ENCODE measurements around the gene SYNGR3.
"Not testable (repeated sequence)": the region's sequence is repeated elsewhere in the genome, so short reads cannot be mapped to it uniquely, and the experiment has no call there.

Gene SYNGR3

DNA sequence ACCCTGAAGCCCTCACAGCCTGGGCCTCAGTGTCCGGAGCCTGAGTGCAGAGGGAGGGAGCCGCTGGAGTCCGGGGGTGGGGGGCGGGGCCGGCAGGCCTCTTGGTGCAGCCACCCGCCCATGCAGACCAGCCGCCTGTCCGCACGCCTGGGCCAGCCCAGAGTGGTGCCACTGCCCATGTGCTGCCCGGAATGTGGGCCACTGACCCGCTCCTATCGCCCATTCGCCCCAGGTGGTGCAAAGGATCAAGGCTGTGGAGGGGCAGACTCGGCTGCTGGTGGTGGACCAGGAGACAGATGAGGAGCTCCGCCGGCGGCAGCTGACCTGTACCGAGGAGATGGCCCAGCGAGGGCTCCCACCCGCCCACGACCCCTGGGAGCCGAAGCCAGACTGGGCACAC lies 39.6 kb downstream of the SYNGR3 start:
- DNase-seq (ENCODE audit: low read depth) = no peak

DNA sequence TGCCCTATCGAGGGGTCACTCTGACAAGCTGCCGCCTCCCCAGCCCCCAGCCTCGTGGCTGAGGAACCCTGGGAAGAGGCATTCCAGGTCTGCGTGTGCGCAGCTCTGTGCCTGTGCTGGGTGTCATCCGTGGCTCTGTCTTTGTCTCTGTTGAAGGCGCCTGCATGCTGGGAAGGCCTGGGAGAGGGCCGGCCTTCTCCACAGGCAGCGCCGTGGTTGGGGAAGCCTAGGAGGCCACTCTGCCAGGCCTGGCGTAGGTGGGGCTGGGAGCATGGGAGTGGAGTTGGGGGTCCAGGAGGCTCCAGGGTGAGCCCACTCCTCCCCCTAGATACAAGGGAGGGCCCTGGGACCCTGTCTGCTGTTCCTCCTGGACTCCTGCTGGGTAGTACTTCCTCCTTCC lies 40.3 kb downstream of the SYNGR3 start:
- no peak for DNase-seq (ENCODE audit: low read depth)

DNA sequence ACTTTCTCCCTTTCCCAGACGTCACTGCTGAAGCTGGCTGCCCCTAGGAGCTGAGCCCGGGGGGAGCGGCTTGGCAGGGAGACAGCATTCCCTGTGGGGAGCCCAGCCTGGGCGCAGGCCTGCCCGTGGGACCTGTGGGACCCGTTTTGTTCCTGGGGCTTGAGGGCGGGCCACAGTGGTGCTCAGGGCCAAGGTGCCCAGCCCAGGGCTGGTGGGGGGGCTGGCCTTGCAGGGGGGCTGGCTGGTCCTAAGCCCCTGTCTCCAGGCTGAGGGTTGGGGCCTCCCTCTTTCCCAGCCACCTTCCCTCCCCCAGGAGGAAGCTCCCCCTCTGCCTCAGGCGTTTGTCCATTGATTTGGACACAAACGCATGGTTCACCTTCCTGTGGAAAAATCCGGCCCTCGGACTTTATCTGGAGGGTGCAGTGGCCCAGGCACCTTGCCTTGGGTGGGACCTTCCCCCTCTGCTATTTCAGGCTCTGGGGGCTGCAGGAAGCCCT lies 41.4 kb downstream of the SYNGR3 start:
- no peak for DNase-seq (ENCODE audit: low read depth)

DNA sequence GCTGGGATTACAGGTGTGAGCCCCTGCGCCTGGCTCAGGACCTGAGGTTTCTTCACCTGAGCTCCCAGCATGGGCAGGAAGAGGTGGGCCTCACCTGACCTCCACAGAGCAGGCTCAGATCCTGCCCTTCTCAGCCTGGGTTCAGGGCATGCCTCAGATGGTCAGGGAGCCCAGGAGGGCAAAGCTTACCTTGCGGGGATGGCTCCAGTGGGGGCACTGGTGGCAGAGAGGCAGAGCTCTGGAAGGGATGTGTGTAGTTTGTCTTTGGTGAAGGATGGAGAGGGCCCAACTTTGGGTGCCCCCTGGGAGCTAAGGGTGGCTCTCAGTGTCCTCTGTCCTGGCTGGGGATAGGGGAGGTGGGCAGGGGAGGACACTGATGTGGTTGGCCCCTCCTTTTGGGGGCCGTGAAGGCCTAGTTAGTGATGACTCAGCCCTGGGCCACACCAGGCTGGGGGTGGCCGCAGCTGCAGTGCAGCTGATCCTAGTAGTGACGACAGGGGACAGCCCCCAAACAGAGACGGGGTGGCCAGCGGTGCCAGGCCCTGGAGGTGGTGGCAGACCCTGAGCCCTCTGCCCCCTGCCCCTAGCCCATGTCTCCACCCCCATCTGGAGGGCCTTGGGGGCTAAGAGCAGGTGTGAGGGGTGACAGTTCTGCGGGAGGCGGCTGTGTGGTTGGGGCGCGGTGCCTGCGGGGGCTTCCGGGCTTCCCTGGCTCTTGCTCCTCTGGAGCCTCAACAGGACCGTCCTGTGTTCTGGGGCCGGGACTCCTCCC lies 42.7 kb downstream of the SYNGR3 start:
- DNase-seq (ENCODE audit: low read depth) = no peak

DNA sequence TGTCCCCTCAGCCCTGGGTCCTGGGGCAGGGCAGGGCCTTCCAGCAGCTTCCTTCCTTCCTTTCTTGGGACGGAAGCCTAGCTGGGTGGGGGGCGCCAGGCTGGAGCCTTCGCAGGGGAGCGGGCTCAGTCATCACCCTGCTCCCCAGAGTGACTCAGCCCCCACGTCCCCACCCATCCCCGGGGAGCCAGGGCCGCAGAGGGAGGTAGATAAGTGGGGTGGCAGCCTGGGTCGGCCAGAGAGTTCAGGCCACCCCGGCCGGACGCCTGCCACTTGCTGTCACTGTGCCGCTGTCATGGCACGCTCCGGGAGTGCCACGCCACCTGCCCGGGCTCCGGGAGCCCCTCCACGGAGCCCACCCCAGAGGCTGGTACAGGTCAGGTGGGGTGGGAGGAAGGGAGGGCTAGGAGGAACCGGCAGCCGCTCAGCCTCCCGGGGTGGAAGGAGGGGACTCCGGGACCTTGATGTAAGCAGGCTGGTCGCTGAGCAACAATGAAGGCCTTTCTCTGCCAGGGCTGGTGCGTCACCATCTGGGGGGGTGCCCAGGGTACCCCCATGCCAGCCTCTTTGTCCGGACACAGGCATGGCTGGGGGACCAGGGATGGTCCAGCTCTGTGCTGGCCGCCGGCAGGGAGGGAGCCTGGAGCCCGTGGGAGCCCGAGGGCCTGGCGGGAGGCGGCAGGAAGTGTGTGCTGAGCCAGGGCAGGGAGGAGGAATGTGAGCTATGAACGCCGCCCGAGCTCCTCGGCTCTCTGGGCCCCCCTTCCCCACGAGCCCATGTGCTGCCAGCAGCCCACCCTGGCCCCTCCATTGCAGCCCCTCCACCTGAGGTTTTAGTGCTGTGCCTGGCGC lies 43.5 kb downstream of the SYNGR3 start:
- DNase-seq (ENCODE audit: low read depth) = no peak

DNA sequence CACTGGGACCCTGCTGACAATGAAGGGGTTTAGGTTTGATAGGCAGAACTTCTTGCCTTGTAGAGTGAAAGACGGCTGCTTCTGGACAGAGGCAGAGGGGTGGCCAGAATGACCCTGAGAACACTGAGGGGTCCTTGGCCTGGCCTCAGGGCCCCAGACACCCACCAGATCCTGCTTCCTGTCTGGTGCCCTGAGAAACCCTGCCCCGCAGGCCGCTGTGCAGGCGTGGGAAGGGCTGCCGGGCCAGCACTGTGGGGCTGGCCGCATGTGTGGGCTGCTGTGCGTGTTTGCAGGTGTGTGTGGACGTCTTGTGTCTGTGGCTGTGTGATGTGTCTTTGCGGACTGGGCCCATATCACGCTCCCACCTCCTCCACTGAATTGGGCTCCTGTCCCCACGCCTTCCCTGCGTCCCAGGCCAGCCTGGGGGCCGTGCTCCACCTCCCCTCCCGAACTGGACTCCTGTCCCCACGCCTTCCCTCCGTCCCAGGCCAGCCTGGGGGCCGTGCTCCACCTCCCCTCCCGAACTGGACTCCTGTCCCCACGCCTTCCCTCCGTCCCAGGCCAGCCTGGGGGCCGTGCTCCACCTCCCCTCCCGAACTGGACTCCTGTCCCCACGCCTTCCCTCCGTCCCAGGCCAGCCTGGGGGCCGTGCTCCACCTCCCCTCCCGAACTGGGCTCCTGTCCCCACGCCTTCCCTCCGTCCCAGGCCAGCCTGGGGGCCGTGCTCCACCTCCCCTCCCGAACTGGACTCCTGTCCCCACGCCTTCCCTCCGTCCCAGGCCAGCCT lies 44.3 kb downstream of the SYNGR3 start:
- DNase-seq (ENCODE audit: low read depth) = not testable (repeated sequence)

DNA sequence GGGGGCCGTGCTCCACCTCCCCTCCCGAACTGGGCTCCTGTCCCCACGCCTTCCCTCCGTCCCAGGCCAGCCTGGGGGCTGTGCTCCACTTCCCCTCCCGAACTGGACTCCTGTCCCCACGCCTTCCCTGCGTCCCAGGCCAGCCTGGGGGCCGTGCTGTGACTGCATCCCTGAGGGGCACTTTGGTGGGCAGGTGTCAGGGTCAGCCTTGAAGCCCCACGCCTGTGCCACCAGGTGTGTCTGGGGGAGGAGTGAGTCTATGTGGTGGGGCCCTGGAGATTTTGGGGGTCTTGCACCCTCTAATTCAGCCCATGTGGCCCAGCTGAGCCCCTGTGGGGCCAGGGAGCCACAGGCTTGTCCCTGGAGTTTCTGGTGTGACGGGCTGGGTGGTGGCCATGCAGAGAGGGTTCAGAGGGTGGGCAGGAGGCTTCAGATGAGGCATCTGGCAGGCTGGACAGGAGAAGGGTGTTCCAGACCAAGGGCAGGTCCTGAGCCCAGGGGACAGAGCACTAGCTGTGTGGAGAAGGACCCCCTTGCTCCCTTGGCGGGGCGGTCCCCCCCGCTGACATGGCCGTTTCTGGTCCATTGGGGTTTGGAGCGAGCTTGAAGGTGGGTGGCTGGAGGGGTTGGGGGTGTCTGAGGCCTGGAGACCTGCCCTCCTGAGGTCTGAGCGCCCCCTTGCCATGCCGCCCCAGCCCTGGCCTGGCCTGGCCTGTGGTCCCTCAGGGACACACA lies 45.1 kb downstream of the SYNGR3 start:
- no peak for DNase-seq (ENCODE audit: low read depth)

DNA sequence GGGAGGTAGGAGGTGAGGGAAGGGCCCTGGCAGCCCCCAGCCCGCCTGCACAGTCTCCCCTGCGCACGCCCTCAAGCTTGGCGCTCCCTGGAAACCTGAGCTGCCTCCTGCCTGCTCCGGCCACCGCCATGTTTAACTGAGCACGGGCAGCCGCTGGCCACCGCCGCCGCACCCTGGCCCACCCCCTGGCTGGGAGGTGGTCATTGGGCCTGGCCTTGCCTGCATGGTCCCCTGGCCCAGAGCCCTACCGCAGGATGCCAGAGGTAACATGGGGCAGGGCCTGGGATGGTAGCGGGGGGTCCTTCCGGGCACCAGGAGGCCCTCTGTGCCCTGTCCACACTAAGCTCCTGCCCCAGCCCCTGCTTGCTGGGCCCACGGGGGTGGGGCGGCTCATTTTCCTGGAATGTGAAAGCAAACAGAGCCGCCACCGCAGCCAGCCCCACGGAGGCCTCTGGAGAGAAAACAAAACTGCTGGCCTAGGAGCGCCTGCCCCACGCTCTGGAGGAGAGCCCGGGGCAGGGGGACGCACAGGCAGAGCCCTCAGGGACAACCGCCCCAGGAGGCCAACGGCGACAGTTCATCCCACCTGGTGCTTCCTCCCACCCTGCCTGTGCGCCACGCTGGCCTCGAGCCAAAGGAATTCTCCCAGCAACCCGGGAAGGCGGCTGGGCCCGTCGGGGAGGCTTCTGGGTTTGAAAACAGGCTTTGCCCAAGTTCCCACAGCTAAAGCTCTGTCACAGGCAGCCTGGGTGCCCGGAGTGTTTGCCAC lies 45.8 kb downstream of the SYNGR3 start:
- no peak for DNase-seq (ENCODE audit: low read depth)

DNA sequence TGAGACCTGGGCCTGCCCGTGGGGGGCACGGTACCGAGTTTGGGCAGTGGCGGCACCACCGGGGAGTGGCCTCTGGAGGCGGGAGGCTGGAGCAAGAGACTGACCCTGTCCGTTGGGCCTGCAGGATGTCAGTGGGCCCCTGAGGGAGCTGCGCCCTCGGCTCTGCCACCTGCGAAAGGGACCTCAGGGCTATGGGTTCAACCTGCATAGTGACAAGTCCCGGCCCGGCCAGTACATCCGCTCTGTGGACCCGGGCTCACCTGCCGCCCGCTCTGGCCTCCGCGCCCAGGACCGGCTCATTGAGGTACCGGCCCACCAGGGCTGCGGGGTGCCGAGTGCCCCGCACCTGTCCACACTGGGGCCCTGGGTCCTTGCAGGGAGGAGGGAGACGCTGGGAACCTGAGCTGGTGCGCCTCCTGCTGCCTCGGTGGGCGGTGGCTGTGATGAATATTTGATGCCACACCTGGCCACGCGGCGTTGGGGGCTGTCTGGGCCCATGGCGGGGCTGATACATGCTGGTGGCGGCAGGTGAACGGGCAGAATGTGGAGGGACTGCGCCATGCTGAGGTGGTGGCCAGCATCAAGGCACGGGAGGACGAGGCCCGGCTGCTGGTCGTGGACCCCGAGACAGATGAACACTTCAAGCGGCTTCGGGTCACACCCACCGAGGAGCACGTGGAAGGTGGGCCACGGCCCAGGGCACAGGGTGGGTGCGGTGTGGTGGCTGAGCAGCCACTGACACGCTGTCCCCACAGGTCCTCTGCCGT lies 46.6 kb downstream of the SYNGR3 start:
- no peak for DNase-seq (ENCODE audit: low read depth)

DNA sequence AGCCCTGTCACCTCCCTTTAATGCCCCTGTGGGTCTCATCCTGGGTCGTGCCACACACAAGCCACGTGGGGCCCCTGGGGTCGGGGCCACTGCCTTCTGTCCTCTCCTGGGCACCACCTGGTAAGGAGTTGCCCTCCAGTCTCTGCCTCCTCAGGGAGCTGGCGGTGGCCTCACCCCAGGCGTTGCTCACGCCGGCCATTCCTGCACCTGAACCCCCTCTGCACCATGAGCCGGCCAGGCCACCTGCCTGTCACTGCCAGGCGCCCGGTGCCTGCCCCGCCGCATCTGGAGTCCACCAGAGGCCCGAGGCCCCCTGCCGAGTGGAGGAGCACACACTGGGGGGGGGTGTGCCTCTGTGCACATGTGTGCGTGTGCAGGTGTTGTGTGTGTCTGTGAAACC lies 47.3 kb downstream of the SYNGR3 start:
- no peak for DNase-seq (ENCODE audit: low read depth)

DNA sequence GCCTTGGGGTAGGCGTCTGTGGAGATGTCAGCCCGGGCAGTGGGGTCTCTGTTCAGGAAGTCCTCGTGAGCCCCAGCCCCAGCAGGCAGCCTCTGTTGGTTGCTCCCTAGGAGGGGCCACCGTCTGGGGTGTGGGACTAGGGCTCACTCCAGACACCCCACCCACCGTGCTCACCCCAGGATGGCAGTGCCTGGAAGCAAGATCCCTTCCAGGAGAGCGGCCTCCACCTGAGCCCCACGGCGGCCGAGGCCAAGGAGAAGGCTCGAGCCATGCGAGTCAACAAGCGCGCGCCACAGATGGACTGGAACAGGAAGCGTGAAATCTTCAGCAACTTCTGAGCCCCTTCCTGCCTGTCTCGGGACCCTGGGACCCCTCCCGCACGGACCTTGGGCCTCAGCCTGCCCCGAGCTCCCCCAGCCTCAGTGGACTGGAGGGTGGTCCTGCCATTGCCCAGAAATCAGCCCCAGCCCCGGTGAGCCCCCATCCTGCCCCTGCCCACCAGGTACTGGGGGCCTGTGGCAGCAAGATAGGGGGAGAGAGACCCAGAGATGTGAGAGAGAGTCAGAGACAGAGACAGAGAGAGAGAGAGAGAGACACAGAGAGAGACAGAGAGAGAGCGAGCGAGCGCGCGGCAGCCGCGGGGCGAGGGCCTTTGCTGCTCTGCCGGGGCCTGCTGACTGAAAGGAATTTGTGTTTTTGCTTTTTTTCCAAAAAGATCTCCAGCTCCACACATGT lies 48.0 kb downstream of the SYNGR3 start:
- DNase-seq (ENCODE audit: low read depth) = no peak

DNA sequence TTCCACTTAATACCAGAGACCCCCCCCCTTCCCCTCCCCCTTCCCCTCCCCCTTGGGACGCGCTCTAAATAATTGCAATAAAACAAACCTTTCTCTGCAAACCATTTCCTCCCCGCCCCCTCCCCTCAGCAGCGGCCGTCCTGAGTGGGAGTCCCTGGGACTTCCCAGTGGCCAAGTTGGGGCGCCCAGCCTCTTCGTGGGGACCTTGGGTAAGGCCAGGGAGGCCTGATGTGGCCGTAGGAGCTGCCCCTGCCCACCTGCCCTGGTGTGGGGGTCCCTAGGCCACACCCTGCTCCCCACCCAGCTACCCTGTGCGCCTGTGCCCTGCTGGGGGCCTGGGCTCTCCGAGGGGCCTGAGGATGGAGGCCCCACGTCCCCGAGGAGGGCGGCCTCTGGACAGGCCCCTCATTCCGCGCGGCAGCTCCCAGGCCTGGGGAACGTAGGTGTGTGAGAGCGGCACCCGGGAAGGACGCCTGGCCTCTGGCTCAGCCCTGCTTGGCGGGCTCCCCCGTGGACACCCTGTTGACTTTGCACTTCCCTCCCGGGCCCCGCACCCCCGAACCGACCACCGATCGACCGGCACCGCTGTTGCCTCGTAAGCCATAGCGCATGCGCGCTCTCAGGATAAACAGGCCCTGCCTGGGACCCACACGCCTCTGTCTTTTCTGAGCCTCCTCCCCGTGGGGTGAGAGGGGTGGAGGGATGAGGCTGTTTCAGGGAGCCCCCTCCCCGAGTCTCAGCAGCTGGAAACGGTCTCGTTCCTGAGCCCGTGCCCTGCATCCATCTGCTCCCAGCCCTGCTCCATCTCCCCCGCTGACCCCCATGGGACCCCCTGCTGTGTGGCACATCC lies 48.8 kb downstream of the SYNGR3 start:
- DNase-seq (ENCODE audit: low read depth) = no peak

DNA sequence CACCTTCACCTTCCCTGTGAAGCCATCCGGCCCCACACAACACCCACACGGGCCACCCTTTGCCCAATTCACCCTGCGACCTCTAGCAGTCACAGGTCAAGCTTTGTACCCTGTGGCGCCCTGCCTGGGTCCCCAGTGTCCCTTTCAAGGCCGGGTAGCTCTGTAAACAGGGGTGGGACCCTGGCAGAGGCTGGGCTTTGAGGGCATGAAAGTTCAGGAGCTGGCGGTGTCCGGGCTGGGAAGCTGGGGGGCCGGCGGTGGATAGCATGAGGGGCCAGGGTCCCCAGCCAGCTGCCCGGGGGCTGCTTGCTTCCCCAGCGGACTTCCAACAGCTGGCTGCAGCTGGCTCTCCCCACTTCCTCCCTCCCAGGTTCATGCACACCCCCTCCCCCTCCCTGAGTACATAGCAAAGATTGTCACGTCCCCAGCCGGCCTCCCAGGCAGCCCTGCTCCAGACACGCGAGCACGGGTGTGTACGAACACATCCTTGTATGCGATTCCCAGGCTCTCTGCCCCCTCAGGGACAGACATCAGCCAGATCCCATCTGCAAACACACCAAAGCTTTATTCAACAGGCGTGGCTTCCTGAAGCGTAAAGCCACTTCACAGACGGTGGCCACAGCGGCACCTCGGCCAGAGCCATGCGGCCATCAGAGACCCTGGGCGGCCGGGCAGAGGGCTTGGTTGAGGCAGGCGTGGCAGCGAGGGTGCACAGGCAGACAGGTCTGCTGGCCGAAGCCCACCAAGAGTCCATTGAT lies 49.7 kb downstream of the SYNGR3 start:
- DNase-seq (ENCODE audit: low read depth) = no peak

DNA sequence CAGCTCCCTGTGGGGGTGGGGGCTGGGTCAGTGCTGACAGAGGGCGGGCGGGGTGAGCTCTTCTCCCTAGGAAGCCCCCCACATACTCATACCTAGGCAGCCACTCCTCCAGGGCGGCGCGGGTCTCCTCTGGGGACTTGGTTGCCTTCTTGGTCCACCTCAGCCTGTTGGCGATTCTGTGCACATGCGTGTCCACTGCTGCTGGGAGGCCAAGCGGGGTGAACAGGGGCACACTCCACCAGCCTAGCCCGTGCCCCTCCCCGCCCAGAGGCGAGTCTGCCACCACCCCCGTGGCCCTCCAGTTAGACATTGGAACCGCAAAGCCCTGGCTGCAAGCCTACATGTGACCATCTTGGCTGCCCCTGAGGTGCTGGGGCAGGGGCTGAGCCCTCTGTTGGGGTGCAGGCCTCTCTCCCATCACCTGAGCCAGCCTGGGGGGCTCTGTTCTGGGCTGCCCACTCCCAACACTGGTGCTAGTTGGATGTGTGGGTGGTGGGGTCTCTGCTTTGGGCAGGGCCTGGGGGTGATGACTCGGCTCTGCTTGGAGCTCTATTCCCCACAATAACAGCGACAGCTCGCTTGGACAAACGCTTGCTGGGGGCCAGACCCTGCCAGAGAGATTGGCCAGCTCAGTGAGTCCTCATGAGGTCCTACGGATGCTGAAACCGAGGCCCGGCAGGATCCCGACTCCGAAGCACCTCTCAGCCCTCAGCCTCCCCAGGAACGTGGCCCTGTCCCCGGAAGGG lies 50.4 kb downstream of the SYNGR3 start:
- DNase-seq (ENCODE audit: low read depth) = no peak

DNA sequence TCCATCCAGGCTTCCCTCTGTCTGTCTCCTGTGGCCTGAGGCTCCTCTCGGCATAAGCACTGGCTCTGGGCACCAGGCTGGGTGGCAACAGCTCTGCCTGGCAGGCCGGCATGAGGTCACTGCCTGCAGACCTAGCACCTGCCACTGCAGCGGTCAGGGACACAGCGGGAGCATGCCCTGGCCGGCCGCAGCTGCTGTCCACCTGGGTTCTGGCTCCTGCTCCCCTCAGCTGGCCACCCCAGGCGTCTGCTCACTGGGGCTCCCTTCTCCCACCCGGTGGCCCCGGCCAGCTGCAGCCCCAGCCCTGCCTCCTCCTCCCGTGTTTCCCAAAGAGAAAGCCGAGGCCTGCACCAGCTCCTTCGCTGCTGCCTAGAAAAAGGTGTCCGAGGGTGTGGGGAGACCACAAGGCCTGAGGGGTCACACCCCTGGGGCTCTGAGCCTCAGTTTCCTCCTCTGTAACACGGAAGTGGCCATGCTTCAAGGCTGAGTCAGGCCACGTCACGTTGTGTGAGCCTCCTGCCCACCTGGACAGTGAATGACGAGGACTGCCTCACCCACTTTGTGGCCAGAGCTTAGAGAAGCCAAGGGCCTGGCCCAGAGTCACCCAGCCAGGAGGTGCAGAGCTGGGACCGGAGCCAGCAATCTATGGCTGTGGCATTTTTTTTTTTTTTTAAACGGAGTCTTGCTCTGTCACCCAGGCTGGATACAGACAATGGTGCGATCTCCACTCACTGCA lies 51.2 kb downstream of the SYNGR3 start:
- DNase-seq (ENCODE audit: low read depth) = no peak
